Endodermal cell (in vitro differentiated cells): ENCODE data around the gene RASGRP3. TPM values are rescaled to one million over a fixed set of nuclear protein-coding genes. Genes with fewer than 3 reads are reported as not detected.

Experiments
- DNase-seq: peaks from one replicate; pipeline ENCODE4 v3.0.0-alpha.2; 2017
- H3K27ac ChIP-seq: 2 replicates; pipeline ENCODE4 v1.5.1; 2013; ENCODE audit warnings: mild to moderate bottlenecking, low read depth, low read length, moderate library complexity
- H3K27me3 ChIP-seq: 2 replicates; pipeline ENCODE4 v1.6.1; 2013; ENCODE audit warnings: mild to moderate bottlenecking, low read length, moderate library complexity; ENCODE audit not compliant: insufficient read depth, control insufficient read depth, poor library complexity, severe bottlenecking
- H3K36me3 ChIP-seq: 2 replicates; pipeline ENCODE4 v1.7.0; 2013; ENCODE audit warnings: mild to moderate bottlenecking, low read length, moderate library complexity; ENCODE audit not compliant: control insufficient read depth, insufficient read depth
- H3K4me1 ChIP-seq: one replicate; pipeline ENCODE4 v1.7.0; 2013; ENCODE audit warnings: low read length; ENCODE audit not compliant: control insufficient read depth, insufficient read depth
- H3K4me3 ChIP-seq: 2 replicates; pipeline ENCODE4 v1.5.1; 2013; ENCODE audit warnings: mild to moderate bottlenecking, low read length, moderate library complexity
- H3K9ac ChIP-seq: 2 replicates; pipeline ENCODE4 v1.6.1; 2013; ENCODE audit warnings: mild to moderate bottlenecking, low read length, moderate library complexity; ENCODE audit not compliant: poor library complexity, severe bottlenecking; ENCODE audit errors: extremely low read depth
- H3K9me3 ChIP-seq: 2 replicates; pipeline ENCODE4 v1.6.1; 2013; ENCODE audit warnings: mild to moderate bottlenecking, low read length, moderate library complexity; ENCODE audit not compliant: control insufficient read depth
- H3K27ac Mint-ChIP-seq: 2 replicates; pipeline ENCODE4 v1.8.0; 2020; ENCODE audit warnings: mixed read lengths
- H3K27me3 Mint-ChIP-seq: 2 replicates; pipeline ENCODE4 v1.8.0; 2021; ENCODE audit warnings: mild to moderate bottlenecking, mixed read lengths; ENCODE audit not compliant: insufficient read depth
- H3K36me3 Mint-ChIP-seq: 2 replicates; pipeline ENCODE4 v1.8.0; 2020; ENCODE audit warnings: low read depth, mixed read lengths
- H3K4me1 Mint-ChIP-seq: 2 replicates; pipeline ENCODE4 v1.8.0; 2020; ENCODE audit warnings: mixed read lengths
- H3K4me3 Mint-ChIP-seq: 2 replicates; pipeline ENCODE4 v1.8.0; 2020; ENCODE audit warnings: mild to moderate bottlenecking, moderate library complexity, mixed read lengths
- H3K9me3 Mint-ChIP-seq: 2 replicates; pipeline ENCODE4 v1.8.0; 2020; ENCODE audit warnings: mild to moderate bottlenecking, mixed read lengths
- WGBS, 2 experiments: methylation state at CpG; one replicate each; pipeline versions ENCODE4 v1.1.5 to v1.1.7; 2013; ENCODE audit warnings: missing lambda C conversion rate in 2 of 2, mixed read lengths in 1 of 2; ENCODE audit not compliant: insufficient coverage in 1 of 2, insufficient read length in 1 of 2; 5-methylcytosine and 5-hydroxymethylcytosine counted together
- total RNA-seq, 2 donors: library from RNA; stranded (reverse); fragmentation: NEBNext Ultra II Directional in 1 of 2; extraction: Animal tissue kit (Norgen Biotek cat#: 25700) in 1 of 2; gene quantifications; 2 replicates in 1 of 2; 3 replicates in 1 of 2; pipeline ENCODE4 v1.2.1, GENCODE V29; 2021
- TF ChIP-seq, protein P1 (sequence below): fragments of 200-600 bp; sonication (generic); conservative IDR thresholded peaks from 2 replicates; pipeline ENCODE4 v1.5.0; 2021; ENCODE audit warnings: antibody characterized with exemption, mild to moderate bottlenecking

RASGRP3 gene
- total RNA-seq, 2 donors from 2014 or later, result 0.29 TPM; not detected in 1

GRCh38 chr2:33607905-33608304 lies 131.5 kb downstream of the RASGRP3 start:
- TF ChIP-seq, protein P1, sequence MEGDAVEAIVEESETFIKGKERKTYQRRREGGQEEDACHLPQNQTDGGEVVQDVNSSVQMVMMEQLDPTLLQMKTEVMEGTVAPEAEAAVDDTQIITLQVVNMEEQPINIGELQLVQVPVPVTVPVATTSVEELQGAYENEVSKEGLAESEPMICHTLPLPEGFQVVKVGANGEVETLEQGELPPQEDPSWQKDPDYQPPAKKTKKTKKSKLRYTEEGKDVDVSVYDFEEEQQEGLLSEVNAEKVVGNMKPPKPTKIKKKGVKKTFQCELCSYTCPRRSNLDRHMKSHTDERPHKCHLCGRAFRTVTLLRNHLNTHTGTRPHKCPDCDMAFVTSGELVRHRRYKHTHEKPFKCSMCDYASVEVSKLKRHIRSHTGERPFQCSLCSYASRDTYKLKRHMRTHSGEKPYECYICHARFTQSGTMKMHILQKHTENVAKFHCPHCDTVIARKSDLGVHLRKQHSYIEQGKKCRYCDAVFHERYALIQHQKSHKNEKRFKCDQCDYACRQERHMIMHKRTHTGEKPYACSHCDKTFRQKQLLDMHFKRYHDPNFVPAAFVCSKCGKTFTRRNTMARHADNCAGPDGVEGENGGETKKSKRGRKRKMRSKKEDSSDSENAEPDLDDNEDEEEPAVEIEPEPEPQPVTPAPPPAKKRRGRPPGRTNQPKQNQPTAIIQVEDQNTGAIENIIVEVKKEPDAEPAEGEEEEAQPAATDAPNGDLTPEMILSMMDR, result no peak
- H3K36me3 Mint-ChIP-seq, result peaks cover 35% of the 10 kb centered on the region
- H3K9ac ChIP-seq, result no peak overlapping the region
- H3K27me3 ChIP-seq, result no peaks in the 10 kb centered on the region
- peaks cover 39% of the 10 kb centered on the region for H3K9me3 Mint-ChIP-seq
- no peaks in the 10 kb centered on the region for H3K27me3 Mint-ChIP-seq
- H3K4me3 Mint-ChIP-seq, result no peak overlapping the region
- DNase-seq, result no peak
- H3K4me3 ChIP-seq, result no peak overlapping the region
- no peaks in the 10 kb centered on the region for H3K4me1 ChIP-seq
- peaks cover 15% of the 10 kb centered on the region for H3K9me3 ChIP-seq
- H3K27ac Mint-ChIP-seq, result no peak overlapping the region
- no peaks in the 10 kb centered on the region for H3K36me3 ChIP-seq
- 86 to 100% methylated on average over 1 to 2 of the region's 2 CpGs for WGBS, 2 experiments
- H3K4me1 Mint-ChIP-seq, result peaks cover 10% of the 10 kb centered on the region
- no peak overlapping the region for H3K27ac ChIP-seq

- Histone ChIP-seq H3K27me3 (no peaks in the 10 kb centered on the region), H3K4me1 (no peaks in the 10 kb centered on the region), H3K27ac (no peak overlapping the region), H3K9me3 (peaks cover 60% of the 10 kb centered on the region), H3K36me3 (peaks cover 5% of the 10 kb centered on the region), H3K9ac (no peak overlapping the region), H3K4me3 (peak overlapping the region; percentile 15)
- Mint-ChIP-seq H3K4me1 (peaks cover 10% of the 10 kb centered on the region), H3K27ac (no peak overlapping the region), H3K9me3 (peaks cover 71% of the 10 kb centered on the region), H3K36me3 (peaks cover 47% of the 10 kb centered on the region), H3K27me3 (no peaks in the 10 kb centered on the region), H3K4me3 (no peak overlapping the region)
- DNase-seq, result no peak
- TF ChIP-seq, protein P1, result no peak
These were observed 137.7 kb downstream of the RASGRP3 start for GRCh38 chr2:33614190-33614589.

Other genes starting within 250 kb of the RASGRP3 start
- 10 to 100 TPM; 38.8 to 46.7 TPM for gene FAM98A, start 122.7 kb downstream of the RASGRP3 start, total RNA-seq